ENCODE results near the gene IQCH. TPM values are rescaled to one million over a fixed set of nuclear protein-coding genes. Genes with fewer than 3 reads are reported as not detected.

The IQCH gene
- total RNA-seq, 1 experiment from 2014 or later, result 1.9 TPM

DNA sequence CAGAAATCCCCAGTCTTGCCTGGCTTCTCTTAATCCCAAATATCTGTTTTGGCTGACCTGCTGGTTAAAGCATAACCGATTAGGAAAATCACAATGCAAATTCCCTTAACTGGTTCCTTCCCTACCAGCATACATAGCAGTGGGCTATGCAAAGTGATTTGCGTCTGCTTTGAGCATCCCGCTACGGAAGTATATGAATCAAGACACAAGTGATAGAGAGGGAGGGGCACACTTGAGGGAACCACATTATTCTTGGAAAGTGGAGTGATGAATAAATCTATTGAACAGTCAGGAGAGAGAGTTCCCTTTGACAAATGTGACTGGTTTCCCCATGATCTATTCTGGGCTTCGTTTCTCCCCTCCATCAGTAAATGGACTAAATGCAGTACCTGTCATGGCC is 146.8 kb downstream of the IQCH start (continued):
- TF ChIP-seq ZSCAN18 (CRISPR knock-in tag; IDR thresholded peaks at IDR 0.05) (no peak), IRF2 (CRISPR knock-in tag; IDR thresholded peaks at IDR 0.05; ENCODE audit: borderline replicate concordance, low read depth) (no peak), NR1H2 (CRISPR knock-in tag; IDR thresholded peaks at IDR 0.05) (no peak), NFATC4 (CRISPR knock-in tag; IDR thresholded peaks at IDR 0.05) (no peak)

DNA sequence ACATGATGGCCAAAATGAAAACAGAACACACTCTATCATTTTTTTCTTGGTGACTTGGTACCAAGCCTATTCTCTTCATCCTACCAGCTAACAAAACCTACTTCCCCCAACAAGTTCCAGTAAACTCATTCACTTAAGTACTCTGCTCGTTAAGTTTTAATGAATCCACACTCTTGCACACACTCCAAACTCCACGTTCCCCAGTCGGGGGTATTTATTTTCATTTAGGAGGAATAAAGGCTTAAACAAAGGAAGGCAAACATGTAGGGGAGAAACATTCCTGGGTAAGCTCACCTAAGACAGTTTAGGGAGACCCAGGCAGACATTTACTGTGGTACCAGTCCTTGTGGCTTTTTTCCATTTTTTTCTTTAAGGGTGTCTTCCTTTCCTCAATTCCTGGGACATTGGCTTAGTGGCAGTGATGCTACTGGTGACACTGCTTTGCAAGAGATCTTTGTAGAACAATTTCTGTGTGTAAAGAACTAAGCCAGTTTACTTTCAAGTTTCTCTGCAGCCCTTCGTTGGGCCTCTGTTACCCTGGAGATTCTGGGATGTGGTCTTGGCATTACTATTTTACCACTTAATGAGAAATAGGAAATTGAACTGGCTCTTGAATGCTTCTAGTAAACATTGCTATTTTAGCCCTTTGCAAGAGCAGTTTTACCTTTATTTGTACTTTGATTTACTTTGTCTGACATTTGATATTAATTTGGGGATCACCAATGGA is 149.0 kb downstream of the IQCH start:
- Mint-ChIP-seq H3K4me3 (no peak overlapping the region), H3K9me3 (no peaks in the 10 kb centered on the region), H3K27me3 (ENCODE audit: low read depth) (peaks cover 18% of the 10 kb centered on the region), H3K36me3 (no peaks in the 10 kb centered on the region), H3K4me1 (peaks cover 39% of the 10 kb centered on the region), H3K27ac (no peak overlapping the region)
- POLR2A ChIA-PET, result interaction anchor here (1.8 kb wide), 1 partner anchor 10 kb away, joined by 4 read pairs; no protein-coding TSS in a partner anchor
- CTCF ChIA-PET, result interaction anchor here (1.3 kb wide), 1 partner anchor 30 kb away, joined by 3 read pairs; no protein-coding TSS in a partner anchor
- no peak for TF ChIP-seq ATF1 (CRISPR knock-in tag; IDR thresholded peaks at IDR 0.05)
- TF ChIP-seq ZNF416 (CRISPR knock-in tag; IDR thresholded peaks at IDR 0.05), result no peak
- no peak for TF ChIP-seq ARID4B (CRISPR knock-in tag; IDR thresholded peaks at IDR 0.05; ENCODE audit: borderline replicate concordance)
- no peak for TF ChIP-seq CTCF (IDR thresholded peaks at IDR 0.05)
- no peak for TF ChIP-seq ZBTB21 (CRISPR knock-in tag; IDR thresholded peaks at IDR 0.05; ENCODE audit: borderline replicate concordance)
- TF ChIP-seq, protein P1, sequence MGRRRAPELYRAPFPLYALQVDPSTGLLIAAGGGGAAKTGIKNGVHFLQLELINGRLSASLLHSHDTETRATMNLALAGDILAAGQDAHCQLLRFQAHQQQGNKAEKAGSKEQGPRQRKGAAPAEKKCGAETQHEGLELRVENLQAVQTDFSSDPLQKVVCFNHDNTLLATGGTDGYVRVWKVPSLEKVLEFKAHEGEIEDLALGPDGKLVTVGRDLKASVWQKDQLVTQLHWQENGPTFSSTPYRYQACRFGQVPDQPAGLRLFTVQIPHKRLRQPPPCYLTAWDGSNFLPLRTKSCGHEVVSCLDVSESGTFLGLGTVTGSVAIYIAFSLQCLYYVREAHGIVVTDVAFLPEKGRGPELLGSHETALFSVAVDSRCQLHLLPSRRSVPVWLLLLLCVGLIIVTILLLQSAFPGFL (CRISPR knock-in tag; IDR thresholded peaks at IDR 0.05; ENCODE audit: borderline replicate concordance), result no peak
- TF ChIP-seq, protein P2, sequence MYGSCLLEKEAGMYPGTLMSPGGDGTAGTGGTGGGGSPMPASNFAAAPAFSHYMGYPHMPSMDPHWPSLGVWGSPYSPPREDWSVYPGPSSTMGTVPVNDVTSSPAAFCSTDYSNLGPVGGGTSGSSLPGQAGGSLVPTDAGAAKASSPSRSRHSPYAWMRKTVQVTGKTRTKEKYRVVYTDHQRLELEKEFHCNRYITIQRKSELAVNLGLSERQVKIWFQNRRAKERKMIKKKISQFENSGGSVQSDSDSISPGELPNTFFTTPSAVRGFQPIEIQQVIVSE (CRISPR knock-in tag; IDR thresholded peaks at IDR 0.05; ENCODE audit: borderline replicate concordance), result no peak
- TF ChIP-seq, protein P3, sequence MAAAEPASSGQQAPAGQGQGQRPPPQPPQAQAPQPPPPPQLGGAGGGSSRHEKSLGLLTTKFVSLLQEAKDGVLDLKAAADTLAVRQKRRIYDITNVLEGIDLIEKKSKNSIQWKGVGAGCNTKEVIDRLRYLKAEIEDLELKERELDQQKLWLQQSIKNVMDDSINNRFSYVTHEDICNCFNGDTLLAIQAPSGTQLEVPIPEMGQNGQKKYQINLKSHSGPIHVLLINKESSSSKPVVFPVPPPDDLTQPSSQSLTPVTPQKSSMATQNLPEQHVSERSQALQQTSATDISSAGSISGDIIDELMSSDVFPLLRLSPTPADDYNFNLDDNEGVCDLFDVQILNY (CRISPR knock-in tag; IDR thresholded peaks at IDR 0.05), result no peak
- TF ChIP-seq ESRRA (CRISPR knock-in tag; IDR thresholded peaks at IDR 0.05; ENCODE audit: borderline replicate concordance), result no peak
- TF ChIP-seq ZNF138 (CRISPR knock-in tag; conservative IDR thresholded peaks at IDR 0.05), result no peak
- TF ChIP-seq PRRX2 (CRISPR knock-in tag; IDR thresholded peaks at IDR 0.05), result no peak
- TF ChIP-seq RELA (CRISPR knock-in tag; IDR thresholded peaks at IDR 0.05; ENCODE audit: borderline replicate concordance), result no peak
- TF ChIP-seq, protein P4, sequence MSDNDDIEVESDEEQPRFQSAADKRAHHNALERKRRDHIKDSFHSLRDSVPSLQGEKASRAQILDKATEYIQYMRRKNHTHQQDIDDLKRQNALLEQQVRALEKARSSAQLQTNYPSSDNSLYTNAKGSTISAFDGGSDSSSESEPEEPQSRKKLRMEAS (CRISPR knock-in tag; IDR thresholded peaks at IDR 0.05), result no peak
- no peak for TF ChIP-seq FOXJ3 (CRISPR knock-in tag; IDR thresholded peaks at IDR 0.05; ENCODE audit: borderline replicate concordance)
- TF ChIP-seq, protein P5, sequence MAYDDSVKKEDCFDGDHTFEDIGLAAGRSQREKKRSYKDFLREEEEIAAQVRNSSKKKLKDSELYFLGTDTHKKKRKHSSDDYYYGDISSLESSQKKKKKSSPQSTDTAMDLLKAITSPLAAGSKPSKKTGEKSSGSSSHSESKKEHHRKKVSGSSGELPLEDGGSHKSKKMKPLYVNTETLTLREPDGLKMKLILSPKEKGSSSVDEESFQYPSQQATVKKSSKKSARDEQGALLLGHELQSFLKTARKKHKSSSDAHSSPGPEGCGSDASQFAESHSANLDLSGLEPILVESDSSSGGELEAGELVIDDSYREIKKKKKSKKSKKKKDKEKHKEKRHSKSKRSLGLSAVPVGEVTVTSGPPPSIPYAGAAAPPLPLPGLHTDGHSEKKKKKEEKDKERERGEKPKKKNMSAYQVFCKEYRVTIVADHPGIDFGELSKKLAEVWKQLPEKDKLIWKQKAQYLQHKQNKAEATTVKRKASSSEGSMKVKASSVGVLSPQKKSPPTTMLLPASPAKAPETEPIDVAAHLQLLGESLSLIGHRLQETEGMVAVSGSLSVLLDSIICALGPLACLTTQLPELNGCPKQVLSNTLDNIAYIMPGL (CRISPR knock-in tag; IDR thresholded peaks at IDR 0.05), result no peak
- DNase-seq (ENCODE audit: low spot score) (no peak), ATAC-seq (no peak; the same call in 1 of the 2 replicates)
